HCT116 (cell line): ENCODE data around the gene CAPN13.

Experiments
- CEBPB ChIP-seq: IDR thresholded peaks from 2 replicates; pipeline ENCODE4 v1.6.1; 2012; ENCODE audit warnings: low read depth
- EZH2 ChIP-seq: fragments of 200-600 bp; sonication (generic); IDR thresholded peaks from 2 replicates; pipeline ENCODE4 v1.6.1; 2017; ENCODE audit warnings: antibody characterized with exemption, mixed run types
- EZH2phosphoT487 ChIP-seq: fragments of 200-600 bp; IDR thresholded peaks from 2 replicates; pipeline ENCODE4 v1.6.1; 2018; ENCODE audit warnings: antibody characterized with exemption, borderline replicate concordance
- POLR2A ChIP-seq: IDR thresholded peaks from 2 replicates; pipeline ENCODE4 v1.7.0; 2011; ENCODE audit warnings: borderline replicate concordance; ENCODE audit not compliant: insufficient read depth, insufficient read length; ENCODE audit errors: extremely low read depth
- RAD21 ChIP-seq: IDR thresholded peaks from 2 replicates; pipeline ENCODE4 v1.6.1; 2012; ENCODE audit warnings: low read depth, mild to moderate bottlenecking
- YY1 ChIP-seq: IDR thresholded peaks from 2 replicates; pipeline ENCODE4 v1.6.1; 2011; ENCODE audit warnings: low read length, low read depth, moderate library complexity, mild to moderate bottlenecking; ENCODE audit not compliant: insufficient replicate concordance; ENCODE audit errors: extremely low read depth
- TF ChIP-seq, protein P1 (sequence below), 3 experiments: fragments of 200-600 bp in 1 of 3; sonication (generic) in 1 of 3; IDR thresholded peaks in 2 of 3; conservative IDR thresholded peaks in 1 of 3; 2 replicates each; pipeline ENCODE4 v1.5.1; 2012 to 2017; ENCODE audit warnings: low read depth in 2 of 3, low read length in 2 of 3, antibody characterized with exemption in 1 of 3, borderline replicate concordance in 1 of 3, control low read depth in 1 of 3, mild to moderate bottlenecking in 1 of 3, mixed read lengths in 1 of 3, mixed run types in 1 of 3, moderate library complexity in 1 of 3; ENCODE audit not compliant: insufficient read depth in 1 of 3
- TF ChIP-seq, protein P2 (sequence below): IDR thresholded peaks from 2 replicates; pipeline ENCODE4 v1.6.1; 2012
- TF ChIP-seq, protein P3 (sequence below): IDR thresholded peaks from 2 replicates; pipeline ENCODE4 v1.6.1; 2012; ENCODE audit warnings: low read depth
- TF ChIP-seq, protein P4 (sequence below): IDR thresholded peaks from 2 replicates; pipeline ENCODE4 v1.6.1; 2011; ENCODE audit warnings: mild to moderate bottlenecking, low read length, moderate library complexity; ENCODE audit not compliant: insufficient replicate concordance; ENCODE audit errors: extremely low read depth

DNA sequence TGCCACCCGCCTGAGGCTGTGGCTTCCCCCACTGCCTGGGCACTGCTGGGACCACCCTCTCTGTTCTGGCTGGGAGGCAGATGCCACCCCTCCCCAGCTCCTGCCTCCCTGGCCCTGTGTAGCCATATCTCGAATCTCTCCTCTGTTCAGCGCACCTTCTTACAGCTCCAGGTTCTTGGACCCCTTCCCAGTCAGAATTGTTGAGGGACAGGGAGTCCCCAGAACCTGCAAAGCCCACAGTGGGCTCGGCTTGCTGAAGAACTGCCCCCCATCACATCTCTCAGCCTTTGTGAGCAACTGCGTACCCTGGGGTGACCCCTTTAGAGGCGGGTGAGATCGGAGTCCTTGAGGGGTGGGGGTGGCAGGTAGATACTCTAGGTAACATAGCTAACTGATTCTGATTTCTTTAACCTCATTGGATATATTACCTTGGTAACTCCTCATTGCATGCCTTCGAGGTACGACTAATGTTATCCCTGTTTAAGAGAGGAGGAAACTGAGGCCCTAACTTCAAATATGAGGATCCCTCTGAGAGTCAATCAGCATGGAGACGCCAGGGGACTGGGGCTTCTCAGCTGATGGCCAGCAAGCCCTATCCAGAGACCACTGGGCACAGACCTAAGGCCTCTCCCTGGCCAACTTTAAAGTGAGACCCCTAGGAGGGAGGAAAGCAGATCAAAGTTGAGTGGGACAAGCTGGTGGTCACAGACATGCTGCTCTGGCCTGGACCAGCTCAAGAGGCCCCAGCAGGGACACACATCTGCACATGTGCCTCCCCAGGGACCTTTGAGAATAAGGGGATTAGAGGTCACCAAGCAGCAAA is 101.3 kb downstream of the CAPN13 start:
- TF ChIP-seq, protein P1, sequence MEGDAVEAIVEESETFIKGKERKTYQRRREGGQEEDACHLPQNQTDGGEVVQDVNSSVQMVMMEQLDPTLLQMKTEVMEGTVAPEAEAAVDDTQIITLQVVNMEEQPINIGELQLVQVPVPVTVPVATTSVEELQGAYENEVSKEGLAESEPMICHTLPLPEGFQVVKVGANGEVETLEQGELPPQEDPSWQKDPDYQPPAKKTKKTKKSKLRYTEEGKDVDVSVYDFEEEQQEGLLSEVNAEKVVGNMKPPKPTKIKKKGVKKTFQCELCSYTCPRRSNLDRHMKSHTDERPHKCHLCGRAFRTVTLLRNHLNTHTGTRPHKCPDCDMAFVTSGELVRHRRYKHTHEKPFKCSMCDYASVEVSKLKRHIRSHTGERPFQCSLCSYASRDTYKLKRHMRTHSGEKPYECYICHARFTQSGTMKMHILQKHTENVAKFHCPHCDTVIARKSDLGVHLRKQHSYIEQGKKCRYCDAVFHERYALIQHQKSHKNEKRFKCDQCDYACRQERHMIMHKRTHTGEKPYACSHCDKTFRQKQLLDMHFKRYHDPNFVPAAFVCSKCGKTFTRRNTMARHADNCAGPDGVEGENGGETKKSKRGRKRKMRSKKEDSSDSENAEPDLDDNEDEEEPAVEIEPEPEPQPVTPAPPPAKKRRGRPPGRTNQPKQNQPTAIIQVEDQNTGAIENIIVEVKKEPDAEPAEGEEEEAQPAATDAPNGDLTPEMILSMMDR (IDR thresholded peaks at IDR 0.05 in 2 of 3, conservative IDR thresholded peaks at IDR 0.05 in 1 of 3; ENCODE audit: borderline replicate concordance in 1 of 3, insufficient read depth in 1 of 3, low read depth in 2 of 3, low read length in 2 of 3), result no peak
- TF ChIP-seq EZH2, result no peak
- TF ChIP-seq POLR2A, result no peak
- TF ChIP-seq, protein P2, sequence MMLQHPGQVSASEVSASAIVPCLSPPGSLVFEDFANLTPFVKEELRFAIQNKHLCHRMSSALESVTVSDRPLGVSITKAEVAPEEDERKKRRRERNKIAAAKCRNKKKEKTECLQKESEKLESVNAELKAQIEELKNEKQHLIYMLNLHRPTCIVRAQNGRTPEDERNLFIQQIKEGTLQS, result no peak
- TF ChIP-seq YY1, result no peak
- no peak for TF ChIP-seq RAD21
- TF ChIP-seq, protein P3, sequence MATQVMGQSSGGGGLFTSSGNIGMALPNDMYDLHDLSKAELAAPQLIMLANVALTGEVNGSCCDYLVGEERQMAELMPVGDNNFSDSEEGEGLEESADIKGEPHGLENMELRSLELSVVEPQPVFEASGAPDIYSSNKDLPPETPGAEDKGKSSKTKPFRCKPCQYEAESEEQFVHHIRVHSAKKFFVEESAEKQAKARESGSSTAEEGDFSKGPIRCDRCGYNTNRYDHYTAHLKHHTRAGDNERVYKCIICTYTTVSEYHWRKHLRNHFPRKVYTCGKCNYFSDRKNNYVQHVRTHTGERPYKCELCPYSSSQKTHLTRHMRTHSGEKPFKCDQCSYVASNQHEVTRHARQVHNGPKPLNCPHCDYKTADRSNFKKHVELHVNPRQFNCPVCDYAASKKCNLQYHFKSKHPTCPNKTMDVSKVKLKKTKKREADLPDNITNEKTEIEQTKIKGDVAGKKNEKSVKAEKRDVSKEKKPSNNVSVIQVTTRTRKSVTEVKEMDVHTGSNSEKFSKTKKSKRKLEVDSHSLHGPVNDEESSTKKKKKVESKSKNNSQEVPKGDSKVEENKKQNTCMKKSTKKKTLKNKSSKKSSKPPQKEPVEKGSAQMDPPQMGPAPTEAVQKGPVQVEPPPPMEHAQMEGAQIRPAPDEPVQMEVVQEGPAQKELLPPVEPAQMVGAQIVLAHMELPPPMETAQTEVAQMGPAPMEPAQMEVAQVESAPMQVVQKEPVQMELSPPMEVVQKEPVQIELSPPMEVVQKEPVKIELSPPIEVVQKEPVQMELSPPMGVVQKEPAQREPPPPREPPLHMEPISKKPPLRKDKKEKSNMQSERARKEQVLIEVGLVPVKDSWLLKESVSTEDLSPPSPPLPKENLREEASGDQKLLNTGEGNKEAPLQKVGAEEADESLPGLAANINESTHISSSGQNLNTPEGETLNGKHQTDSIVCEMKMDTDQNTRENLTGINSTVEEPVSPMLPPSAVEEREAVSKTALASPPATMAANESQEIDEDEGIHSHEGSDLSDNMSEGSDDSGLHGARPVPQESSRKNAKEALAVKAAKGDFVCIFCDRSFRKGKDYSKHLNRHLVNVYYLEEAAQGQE, result no peak
- TF ChIP-seq, protein P4, sequence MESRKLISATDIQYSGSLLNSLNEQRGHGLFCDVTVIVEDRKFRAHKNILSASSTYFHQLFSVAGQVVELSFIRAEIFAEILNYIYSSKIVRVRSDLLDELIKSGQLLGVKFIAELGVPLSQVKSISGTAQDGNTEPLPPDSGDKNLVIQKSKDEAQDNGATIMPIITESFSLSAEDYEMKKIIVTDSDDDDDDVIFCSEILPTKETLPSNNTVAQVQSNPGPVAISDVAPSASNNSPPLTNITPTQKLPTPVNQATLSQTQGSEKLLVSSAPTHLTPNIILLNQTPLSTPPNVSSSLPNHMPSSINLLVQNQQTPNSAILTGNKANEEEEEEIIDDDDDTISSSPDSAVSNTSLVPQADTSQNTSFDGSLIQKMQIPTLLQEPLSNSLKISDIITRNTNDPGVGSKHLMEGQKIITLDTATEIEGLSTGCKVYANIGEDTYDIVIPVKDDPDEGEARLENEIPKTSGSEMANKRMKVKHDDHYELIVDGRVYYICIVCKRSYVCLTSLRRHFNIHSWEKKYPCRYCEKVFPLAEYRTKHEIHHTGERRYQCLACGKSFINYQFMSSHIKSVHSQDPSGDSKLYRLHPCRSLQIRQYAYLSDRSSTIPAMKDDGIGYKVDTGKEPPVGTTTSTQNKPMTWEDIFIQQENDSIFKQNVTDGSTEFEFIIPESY, result no peak
- no peak for TF ChIP-seq EZH2phosphoT487
- no peak for TF ChIP-seq CEBPB
